HepG2 (cell line): ENCODE results near the gene SLC39A3. TPM values are rescaled to one million over a fixed set of nuclear protein-coding genes. Genes with fewer than 3 reads are reported as not detected.
A peak's percentile ranks its signal among the peaks of the same experiment; 100 is the strongest.

ENCODE experiments used
- ATAC-seq: fragments of 200-7000 bp; cut with Tn5 transposase; 3 replicates; pipeline ENCODE4 v1.9.1; 2020; ENCODE audit warnings: mild to moderate bottlenecking, moderate library complexity
- BruUV-seq: library from RNA; stranded (reverse); fragments of 400-500 nt; replicated peaks from 2 replicates; lab custom pipeline; 2021; lab: Mats Ljungman, UMichigan
- CTCF ChIA-PET: fragments of 300-600 bp; formaldehyde crosslinking; extraction: SDS; loops from one replicate; lab custom pipeline; 2021; ENCODE audit warnings: low total read pairs, inconsistent platforms, low intra/inter-chr PET ratio; lab: Yijun Ruan, JAX
- POLR2A ChIA-PET: fragments of 350-600 bp; sonication (Branson Sonifier 250); formaldehyde crosslinking; loops from one replicate; lab custom pipeline; 2020; ENCODE audit warnings: antibody characterized with exemption, inconsistent platforms; lab: Yijun Ruan, JAX
- DNase-seq: peaks from one replicate; pipeline ENCODE4 v3.0.0-alpha.2; 2015; ENCODE audit warnings: low spot score
- FAIRE-seq: peaks from 3 replicates; lab custom pipeline; 2011; peaks lifted over from hg19 to GRCh38; lab: Jason Lieb, UNC
- H2AFZ ChIP-seq: one replicate; pipeline ENCODE4 v1.6.1; 2011; ENCODE audit warnings: low read length, inconsistent platforms
- H3K27ac ChIP-seq: fragments of 300-600 bp; 3 replicates; pipeline ENCODE4 v1.8.0; 2011; ENCODE audit warnings: mixed run types, mild to moderate bottlenecking, mixed read lengths, low read length, inconsistent platforms; ENCODE audit not compliant: insufficient read depth; ENCODE audit errors: extremely low read length
- H3K27me3 ChIP-seq, 2 experiments: fragments of 200-600 bp in 1 of 2; 2 replicates in 1 of 2; 3 replicates in 1 of 2; pipeline versions ENCODE4 v1.6.0 to v1.8.0; 2011; ENCODE audit warnings: low read length in 2 of 2, mild to moderate bottlenecking in 2 of 2, moderate library complexity in 2 of 2, inconsistent platforms in 1 of 2; ENCODE audit not compliant: insufficient read depth in 2 of 2, control insufficient read depth in 1 of 2
- H3K36me3 ChIP-seq, 2 experiments: fragments of 200-600 bp in 1 of 2; replicated peaks in 1 of 2; 2 replicates in 1 of 2; 3 replicates in 1 of 2; pipeline versions ENCODE4 v1.5.1 to v1.8.0; 2011; ENCODE audit warnings: low read length in 2 of 2, inconsistent platforms in 1 of 2; ENCODE audit not compliant: insufficient read depth in 2 of 2, control insufficient read depth in 1 of 2
- H3K4me1 ChIP-seq: 2 replicates; pipeline ENCODE4 v1.5.1; 2012; ENCODE audit warnings: low read length, inconsistent platforms; ENCODE audit not compliant: insufficient read depth
- H3K4me2 ChIP-seq: 2 replicates; pipeline ENCODE4 v1.6.0; 2011; ENCODE audit warnings: low read depth, low read length, inconsistent platforms
- H3K4me3 ChIP-seq, 3 experiments: fragments of 200-600 bp in 1 of 3; sonication (generic), shearing (Covaris generic) in 1 of 3; replicated peaks in 1 of 3; 2 replicates each; pipeline ENCODE4 v1.5.1; 2011 to 2016; ENCODE audit warnings: low read length in 3 of 3, inconsistent platforms in 2 of 3, low read depth in 2 of 3, mild to moderate bottlenecking in 2 of 3, control low read depth in 1 of 3, mixed read lengths in 1 of 3; ENCODE audit not compliant: insufficient read depth in 1 of 3
- H3K79me2 ChIP-seq: one replicate; pipeline ENCODE4 v1.6.1; 2011; ENCODE audit warnings: low read length, inconsistent platforms; ENCODE audit not compliant: insufficient read depth
- H3K9ac ChIP-seq: 2 replicates; pipeline ENCODE4 v1.6.0; 2011; ENCODE audit warnings: mild to moderate bottlenecking, low read depth, low read length, inconsistent platforms; ENCODE audit not compliant: insufficient read depth
- H3K9me3 ChIP-seq: 2 replicates; pipeline ENCODE4 v1.5.1; 2012; ENCODE audit warnings: mild to moderate bottlenecking, low read length
- H4K20me1 ChIP-seq: 2 replicates; pipeline ENCODE4 v1.6.0; 2011; ENCODE audit warnings: inconsistent platforms, mild to moderate bottlenecking, low read length, moderate library complexity; ENCODE audit not compliant: insufficient read depth
- ATAD3A ChIP-seq: sonication (generic); formaldehyde crosslinking; IDR thresholded peaks from 2 replicates; pipeline ENCODE4 v1.4.0; 2020; ENCODE audit warnings: missing genetic modification reagents
- FOSL2 ChIP-seq: sonication (generic); formaldehyde crosslinking; IDR thresholded peaks from 2 replicates; pipeline ENCODE4 v1.4.0; 2020; ENCODE audit warnings: missing genetic modification reagents
- HHEX ChIP-seq: IDR thresholded peaks from 2 replicates; pipeline ENCODE4 v1.6.1; 2016; ENCODE audit warnings: control low read depth
- MEF2D ChIP-seq: sonication (generic); formaldehyde crosslinking; IDR thresholded peaks from 2 replicates; pipeline ENCODE4 v1.5.1; 2020; ENCODE audit warnings: mild to moderate bottlenecking, missing genetic modification reagents
- SPEN ChIP-seq: sonication (generic); formaldehyde crosslinking; IDR thresholded peaks from 2 replicates; pipeline ENCODE4 v1.5.1; 2020; ENCODE audit warnings: low read depth, mild to moderate bottlenecking, missing genetic modification reagents
- SYNCRIP ChIP-seq: fragments of 200-400 bp; formaldehyde crosslinking; IDR thresholded peaks from 2 replicates; pipeline ENCODE4 v1.6.1; 2018; ENCODE audit warnings: mild to moderate bottlenecking, low read depth, low read length; ENCODE audit not compliant: insufficient read depth
- ZNF224 ChIP-seq: sonication (generic); formaldehyde crosslinking; IDR thresholded peaks from 2 replicates; pipeline ENCODE4 v1.5.0; 2020; ENCODE audit warnings: mild to moderate bottlenecking, missing genetic modification reagents
- ZNF468 ChIP-seq: sonication (generic); formaldehyde crosslinking; IDR thresholded peaks from 2 replicates; pipeline ENCODE4 v1.8.0; 2022; ENCODE audit warnings: mild to moderate bottlenecking, moderate library complexity, missing genetic modification reagents
- ZNF724P ChIP-seq: sonication (generic); formaldehyde crosslinking; IDR thresholded peaks from 2 replicates; pipeline ENCODE4 v1.8.0; 2022; ENCODE audit warnings: missing genetic modification reagents, borderline replicate concordance
- ZNF790 ChIP-seq: sonication (generic); formaldehyde crosslinking; IDR thresholded peaks from 2 replicates; pipeline ENCODE4 v1.8.0; 2022; ENCODE audit warnings: missing genetic modification reagents, mild to moderate bottlenecking, borderline replicate concordance
- ZNF850 ChIP-seq: sonication (generic); formaldehyde crosslinking; conservative IDR thresholded peaks from 2 replicates; pipeline ENCODE4 v1.9.0; 2021; ENCODE audit warnings: mild to moderate bottlenecking, missing genetic modification reagents
- WGBS: methylation state at CpG from one replicate; pipeline ENCODE4 v1.1.6; 2017; ENCODE audit warnings: low lambda C conversion rate; 5-methylcytosine and 5-hydroxymethylcytosine counted together
- in situ Hi-C: cut with HindIII; loops from 2 replicates; pipeline ENCODE4 v1.10.0; 2017; ENCODE audit warnings: low pct_unique_long_range_greater_than_20kb; ENCODE audit not compliant: extremely low pct_ligation_motif_present
- intact Hi-C: fragments of 100-400 bp; cut with micrococcal nuclease; formaldehyde crosslinking; loops from one replicate; pipeline ENCODE4 v1.10.0; 2022; ENCODE audit not compliant: unreplicated experiment
- polyA plus RNA-seq, 8 experiments: library from polyadenylated mRNA; depleted of rRNA in 3 of 8; stranded (reverse) in 7 of 8; unstranded in 1 of 8; fragments of >200 nt; fragmentation: Illumina TruSeq in 4 of 8; extraction: Trizol in 4 of 8; gene quantifications; 2 replicates each; pipeline versions ENCODE4 v1.2.1 to v1.2.3, GENCODE V29; 2011 to 2016; ENCODE audit warnings: low read depth in 4 of 8, missing spikeins in 1 of 8, mixed read lengths in 1 of 8; ENCODE audit not compliant: insufficient read depth in 1 of 8
- total RNA-seq, 5 experiments: library from RNA; depleted of rRNA; stranded (reverse); fragments of >200 nt; fragmentation: Illumina TruSeq; extraction: Trizol; gene quantifications; 2 replicates each; pipeline ENCODE4 v1.2.3, GENCODE V29; 2016; ENCODE audit warnings: low read depth in 1 of 5
- TF ChIP-seq, protein P1 (sequence below): sonication (generic); formaldehyde crosslinking; IDR thresholded peaks from 2 replicates; pipeline ENCODE4 v1.4.0; 2020; ENCODE audit warnings: missing genetic modification reagents
- TF ChIP-seq, protein P2 (sequence below): sonication (generic); formaldehyde crosslinking; IDR thresholded peaks from 2 replicates; pipeline ENCODE4 v1.5.0; 2020; ENCODE audit warnings: missing genetic modification reagents
- TF ChIP-seq, protein P3 (sequence below): sonication (generic); formaldehyde crosslinking; IDR thresholded peaks from 2 replicates; pipeline ENCODE4 v1.9.0; 2021; ENCODE audit warnings: missing genetic modification reagents, borderline replicate concordance
- TF ChIP-seq, protein P4 (sequence below): sonication (generic); formaldehyde crosslinking; conservative IDR thresholded peaks from 2 replicates; pipeline ENCODE4 v1.5.0; 2020; ENCODE audit warnings: missing genetic modification reagents

SLC39A3 gene
- total and polyA plus RNA-seq, 2 of the 13 experiments (the other 11 are each of a cell fraction or from before 2014, with no cell fraction given): 33.6 to 41.6 TPM

DNA sequence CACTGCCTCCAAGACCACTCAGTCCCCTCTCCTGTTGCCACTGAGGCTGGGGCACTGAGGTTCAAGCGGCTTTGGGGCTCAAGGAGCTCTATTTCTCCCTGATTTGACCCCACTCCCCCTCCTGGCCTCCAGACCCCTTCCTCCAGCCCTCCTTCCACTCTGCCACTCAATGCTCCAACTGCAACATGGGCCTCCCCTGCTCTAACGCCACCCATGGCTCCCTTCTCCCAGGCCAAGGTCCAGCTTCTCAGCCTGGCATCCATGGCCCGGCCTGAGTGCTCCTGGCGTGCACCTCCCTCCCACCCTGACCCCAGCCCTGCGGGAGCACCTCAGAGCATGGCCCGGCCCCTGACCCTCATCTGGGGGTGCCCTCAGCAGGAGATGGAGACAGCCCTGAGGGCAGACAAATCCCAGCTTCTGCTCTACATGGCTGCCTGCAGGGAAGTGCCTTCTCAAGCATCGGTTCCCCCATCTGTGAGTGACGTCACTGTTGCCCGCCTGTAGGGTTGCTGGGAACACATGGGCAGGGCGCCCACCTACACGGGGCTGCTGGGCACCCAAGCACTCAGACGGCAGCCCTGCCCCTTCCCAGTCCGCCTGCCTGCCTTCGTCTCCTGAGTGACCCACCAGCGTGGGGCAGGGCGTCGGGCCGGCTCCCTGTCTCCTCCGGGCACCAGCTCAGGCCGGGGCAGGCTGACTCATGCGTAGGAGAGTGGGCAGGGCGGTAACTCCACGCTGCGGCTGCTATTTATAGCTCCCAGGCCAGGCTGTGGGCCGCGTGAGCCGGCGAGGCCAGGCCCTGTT lies 17.1 kb downstream of the SLC39A3 start:
- no peak for FAIRE-seq
- peaks cover 24 to 61% of the 10 kb centered on the region in 2 experiments for H3K27me3 ChIP-seq
- TF ChIP-seq ATAD3A (CRISPR knock-in tag) (no peak), MEF2D (CRISPR knock-in tag) (0 out of 2 replicates have a peak, but pooled peaks have one; percentile 22), ZNF790 (CRISPR knock-in tag) (no peak), ZNF468 (no peak), FOSL2 (peak; percentile 61), SPEN (no peak), SYNCRIP (no peak), HHEX (no peak), ZNF224 (CRISPR knock-in tag) (no peak), ZNF724P (CRISPR knock-in tag) (no peak), ZNF850 (CRISPR knock-in tag) (no peak)
- TF ChIP-seq, protein P1, sequence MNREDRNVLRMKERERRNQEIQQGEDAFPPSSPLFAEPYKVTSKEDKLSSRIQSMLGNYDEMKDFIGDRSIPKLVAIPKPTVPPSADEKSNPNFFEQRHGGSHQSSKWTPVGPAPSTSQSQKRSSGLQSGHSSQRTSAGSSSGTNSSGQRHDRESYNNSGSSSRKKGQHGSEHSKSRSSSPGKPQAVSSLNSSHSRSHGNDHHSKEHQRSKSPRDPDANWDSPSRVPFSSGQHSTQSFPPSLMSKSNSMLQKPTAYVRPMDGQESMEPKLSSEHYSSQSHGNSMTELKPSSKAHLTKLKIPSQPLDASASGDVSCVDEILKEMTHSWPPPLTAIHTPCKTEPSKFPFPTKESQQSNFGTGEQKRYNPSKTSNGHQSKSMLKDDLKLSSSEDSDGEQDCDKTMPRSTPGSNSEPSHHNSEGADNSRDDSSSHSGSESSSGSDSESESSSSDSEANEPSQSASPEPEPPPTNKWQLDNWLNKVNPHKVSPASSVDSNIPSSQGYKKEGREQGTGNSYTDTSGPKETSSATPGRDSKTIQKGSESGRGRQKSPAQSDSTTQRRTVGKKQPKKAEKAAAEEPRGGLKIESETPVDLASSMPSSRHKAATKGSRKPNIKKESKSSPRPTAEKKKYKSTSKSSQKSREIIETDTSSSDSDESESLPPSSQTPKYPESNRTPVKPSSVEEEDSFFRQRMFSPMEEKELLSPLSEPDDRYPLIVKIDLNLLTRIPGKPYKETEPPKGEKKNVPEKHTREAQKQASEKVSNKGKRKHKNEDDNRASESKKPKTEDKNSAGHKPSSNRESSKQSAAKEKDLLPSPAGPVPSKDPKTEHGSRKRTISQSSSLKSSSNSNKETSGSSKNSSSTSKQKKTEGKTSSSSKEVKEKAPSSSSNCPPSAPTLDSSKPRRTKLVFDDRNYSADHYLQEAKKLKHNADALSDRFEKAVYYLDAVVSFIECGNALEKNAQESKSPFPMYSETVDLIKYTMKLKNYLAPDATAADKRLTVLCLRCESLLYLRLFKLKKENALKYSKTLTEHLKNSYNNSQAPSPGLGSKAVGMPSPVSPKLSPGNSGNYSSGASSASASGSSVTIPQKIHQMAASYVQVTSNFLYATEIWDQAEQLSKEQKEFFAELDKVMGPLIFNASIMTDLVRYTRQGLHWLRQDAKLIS (CRISPR knock-in tag): no peak
- TF ChIP-seq, protein P2, sequence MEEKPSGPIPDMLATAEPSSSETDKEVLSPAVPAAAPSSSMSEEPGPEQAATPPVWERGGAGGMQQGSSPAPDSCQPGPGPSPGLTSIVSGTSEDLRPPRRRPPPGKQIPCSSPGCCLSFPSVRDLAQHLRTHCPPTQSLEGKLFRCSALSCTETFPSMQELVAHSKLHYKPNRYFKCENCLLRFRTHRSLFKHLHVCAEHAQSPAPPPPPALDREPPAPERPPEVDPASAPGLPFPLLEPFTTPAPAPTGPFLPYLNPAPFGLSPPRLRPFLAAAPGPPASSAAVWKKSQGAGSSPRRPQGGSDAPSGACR (CRISPR knock-in tag): no peak
- TF ChIP-seq, protein P3, sequence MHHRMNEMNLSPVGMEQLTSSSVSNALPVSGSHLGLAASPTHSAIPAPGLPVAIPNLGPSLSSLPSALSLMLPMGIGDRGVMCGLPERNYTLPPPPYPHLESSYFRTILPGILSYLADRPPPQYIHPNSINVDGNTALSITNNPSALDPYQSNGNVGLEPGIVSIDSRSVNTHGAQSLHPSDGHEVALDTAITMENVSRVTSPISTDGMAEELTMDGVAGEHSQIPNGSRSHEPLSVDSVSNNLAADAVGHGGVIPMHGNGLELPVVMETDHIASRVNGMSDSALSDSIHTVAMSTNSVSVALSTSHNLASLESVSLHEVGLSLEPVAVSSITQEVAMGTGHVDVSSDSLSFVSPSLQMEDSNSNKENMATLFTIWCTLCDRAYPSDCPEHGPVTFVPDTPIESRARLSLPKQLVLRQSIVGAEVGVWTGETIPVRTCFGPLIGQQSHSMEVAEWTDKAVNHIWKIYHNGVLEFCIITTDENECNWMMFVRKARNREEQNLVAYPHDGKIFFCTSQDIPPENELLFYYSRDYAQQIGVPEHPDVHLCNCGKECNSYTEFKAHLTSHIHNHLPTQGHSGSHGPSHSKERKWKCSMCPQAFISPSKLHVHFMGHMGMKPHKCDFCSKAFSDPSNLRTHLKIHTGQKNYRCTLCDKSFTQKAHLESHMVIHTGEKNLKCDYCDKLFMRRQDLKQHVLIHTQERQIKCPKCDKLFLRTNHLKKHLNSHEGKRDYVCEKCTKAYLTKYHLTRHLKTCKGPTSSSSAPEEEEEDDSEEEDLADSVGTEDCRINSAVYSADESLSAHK: no peak
- TF ChIP-seq, protein P4, sequence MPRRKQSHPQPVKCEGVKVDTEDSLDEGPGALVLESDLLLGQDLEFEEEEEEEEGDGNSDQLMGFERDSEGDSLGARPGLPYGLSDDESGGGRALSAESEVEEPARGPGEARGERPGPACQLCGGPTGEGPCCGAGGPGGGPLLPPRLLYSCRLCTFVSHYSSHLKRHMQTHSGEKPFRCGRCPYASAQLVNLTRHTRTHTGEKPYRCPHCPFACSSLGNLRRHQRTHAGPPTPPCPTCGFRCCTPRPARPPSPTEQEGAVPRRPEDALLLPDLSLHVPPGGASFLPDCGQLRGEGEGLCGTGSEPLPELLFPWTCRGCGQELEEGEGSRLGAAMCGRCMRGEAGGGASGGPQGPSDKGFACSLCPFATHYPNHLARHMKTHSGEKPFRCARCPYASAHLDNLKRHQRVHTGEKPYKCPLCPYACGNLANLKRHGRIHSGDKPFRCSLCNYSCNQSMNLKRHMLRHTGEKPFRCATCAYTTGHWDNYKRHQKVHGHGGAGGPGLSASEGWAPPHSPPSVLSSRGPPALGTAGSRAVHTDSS (CRISPR knock-in tag): no peak

More for the DNA sequence above, 17.1 kb downstream of the SLC39A3 start:
- H3K4me1 ChIP-seq: peaks cover 42% of the 10 kb centered on the region
- no peaks in the 10 kb centered on the region for H3K79me2 ChIP-seq
- peak overlapping the region in 1 of 3 experiments; percentile 6; a peak in 1 of 6 replicates for H3K4me3 ChIP-seq
- H3K9me3 ChIP-seq: no peaks in the 10 kb centered on the region
- in situ Hi-C loops (no loop called here), intact Hi-C loops (no loop called here)
- WGBS: 11% methylated on average over 6 of the region's 28 CpGs
- no TSS peak for BruUV-seq
- no peaks in the 10 kb centered on the region for H3K36me3 ChIP-seq
- ChIA-PET CTCF (no interaction called here), POLR2A (interaction anchor here (1.4 to 2.0 kb wide), 2 partner anchors 16 to 19 kb away, joined by 4 to 7 read pairs; no protein-coding TSS in a partner anchor)
- no peak overlapping the region for H2AFZ ChIP-seq
- H4K20me1 ChIP-seq: no peaks in the 10 kb centered on the region
- H3K4me2 ChIP-seq: peak overlapping the region; percentile 34
- no peak overlapping the region for H3K9ac ChIP-seq
- ATAC-seq: peak; percentile 14
- no peak overlapping the region for H3K27ac ChIP-seq
- DNase-seq: no peak
